ENCODE measurements around the gene NR6A1.

DNA sequence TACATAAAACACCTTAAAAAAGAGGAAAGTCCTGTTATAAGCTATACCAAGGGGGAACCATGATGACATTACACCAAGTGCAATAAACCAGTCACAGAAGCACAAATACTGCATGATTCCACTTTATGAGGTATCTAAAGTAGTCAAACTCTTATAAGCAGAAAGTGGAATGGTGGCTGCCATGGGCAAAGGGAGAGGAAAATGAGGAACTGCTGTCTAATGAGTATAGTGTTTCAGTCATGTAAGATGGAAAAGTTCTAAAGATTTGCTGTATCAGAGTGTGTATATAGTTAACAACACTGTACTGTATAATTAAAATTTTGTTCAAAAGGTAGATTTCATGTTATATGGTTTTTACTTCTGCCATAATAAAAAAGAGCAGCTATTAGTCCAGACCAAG lies 229.3 kb downstream of the NR6A1 start:
- TF ChIP-seq CTCF (IDR thresholded peaks at IDR 0.05) (no peak), EZH2 (IDR thresholded peaks at IDR 0.05) (no peak)

Data from neural progenitor cell (in vitro differentiated cells).